ENCODE results near the gene DDX42. TPM values are rescaled to one million over a fixed set of nuclear protein-coding genes. Genes with fewer than 3 reads are reported as not detected.

The DDX42 gene
- total RNA-seq, 2 donors from 2014 or later, result 92.9 to 157 TPM

DNA sequence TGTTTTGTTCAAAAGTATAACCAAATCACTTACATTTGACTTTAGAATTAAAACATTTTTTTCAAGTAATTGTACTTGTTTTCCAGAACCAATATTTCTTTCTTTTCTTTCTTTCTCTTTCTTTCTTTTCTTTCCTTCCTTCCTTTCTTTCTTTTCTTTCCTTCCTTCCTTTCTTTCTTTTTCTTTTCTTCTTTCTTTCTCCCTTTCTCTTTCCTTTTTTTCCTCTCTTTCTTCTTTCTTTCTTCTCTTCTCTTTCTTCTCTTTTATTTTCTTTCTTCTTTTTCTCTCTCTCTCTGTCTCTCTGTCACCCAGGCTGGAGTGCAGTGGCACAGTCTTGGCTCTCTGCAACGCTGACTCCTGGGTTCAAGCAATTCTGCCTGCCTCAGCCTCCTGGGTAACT is 26.8 kb downstream of the DDX42 start:
- DNase-seq (ENCODE audit: low spot score), result no peak
- no peak for ATAC-seq (ENCODE audit: insufficient number of reproducible peaks, low FRiP score, low read depth)
- Histone ChIP-seq H3K36me3 (peaks cover 68% of the 10 kb centered on the region), H3K27me3 (replicated peaks; ENCODE audit: insufficient read depth) (no peaks in the 10 kb centered on the region), H3K4me3 (no peak overlapping the region), H3K27ac (no peak overlapping the region), H3K9me3 (no peaks in the 10 kb centered on the region), H3K4me1 (ENCODE audit: control insufficient read depth in 1 of 2, low read depth in 2 of 2) (no peaks in the 10 kb centered on the region)
- no peak for TF ChIP-seq CTCF (IDR thresholded peaks at IDR 0.05)

GRCh38 chr17:63804328-63804727 is 30.4 kb downstream of the DDX42 start:
- Histone ChIP-seq H3K27me3 (replicated peaks; ENCODE audit: insufficient read depth) (no peaks in the 10 kb centered on the region), H3K36me3 (peaks cover 66% of the 10 kb centered on the region), H3K4me3 (no peak overlapping the region), H3K9me3 (no peaks in the 10 kb centered on the region), H3K27ac (no peak overlapping the region), H3K4me1 (ENCODE audit: control insufficient read depth in 1 of 2, low read depth in 2 of 2) (no peaks in the 10 kb centered on the region)
- DNase-seq (ENCODE audit: low spot score), result no peak
- no peak for TF ChIP-seq CTCF (IDR thresholded peaks at IDR 0.05)
- ATAC-seq (ENCODE audit: insufficient number of reproducible peaks, low FRiP score, low read depth), result no peak

- DNase-seq (ENCODE audit: low spot score) (no peak), ATAC-seq (ENCODE audit: insufficient number of reproducible peaks, low FRiP score, low read depth) (no peak)
- Histone ChIP-seq H3K27me3 (replicated peaks; ENCODE audit: insufficient read depth) (no peaks in the 10 kb centered on the region), H3K4me3 (no peak overlapping the region), H3K4me1 (ENCODE audit: control insufficient read depth in 1 of 2, low read depth in 2 of 2) (no peaks in the 10 kb centered on the region), H3K9me3 (no peaks in the 10 kb centered on the region), H3K36me3 (peaks cover 69% of the 10 kb centered on the region), H3K27ac (no peak overlapping the region)
- TF ChIP-seq CTCF (IDR thresholded peaks at IDR 0.05), result no peak
Observed at GRCh38 chr17:63805591-63805990, 31.6 kb downstream of the DDX42 start.

GRCh38 chr17:63809970-63810369 is 36.0 kb downstream of the DDX42 start:
- no peaks in the 10 kb centered on the region for H3K4me1 ChIP-seq (ENCODE audit: control insufficient read depth in 1 of 2, low read depth in 2 of 2)
- H3K27ac ChIP-seq, result no peak overlapping the region
- no peak overlapping the region for H3K4me3 ChIP-seq
- no peaks in the 10 kb centered on the region for H3K27me3 ChIP-seq (replicated peaks; ENCODE audit: insufficient read depth)
- TF ChIP-seq CTCF (IDR thresholded peaks at IDR 0.05), result no peak
- peaks cover 87% of the 10 kb centered on the region for H3K36me3 ChIP-seq
- H3K9me3 ChIP-seq, result no peaks in the 10 kb centered on the region
- no peak for DNase-seq (ENCODE audit: low spot score)
- no peak for ATAC-seq (ENCODE audit: insufficient number of reproducible peaks, low FRiP score, low read depth)

- ATAC-seq (ENCODE audit: insufficient number of reproducible peaks, low FRiP score, low read depth), result no peak
- no peak for TF ChIP-seq CTCF (IDR thresholded peaks at IDR 0.05)
- H3K27ac ChIP-seq, result no peak overlapping the region
- H3K27me3 ChIP-seq (replicated peaks; ENCODE audit: insufficient read depth), result no peaks in the 10 kb centered on the region
- no peak overlapping the region for H3K4me3 ChIP-seq
- H3K9me3 ChIP-seq, result no peaks in the 10 kb centered on the region
- H3K4me1 ChIP-seq (ENCODE audit: control insufficient read depth in 1 of 2, low read depth in 2 of 2), result no peaks in the 10 kb centered on the region
- H3K36me3 ChIP-seq, result peaks cover 96% of the 10 kb centered on the region
- no peak for DNase-seq (ENCODE audit: low spot score)
Observed at GRCh38 chr17:63816123-63816522, 42.2 kb downstream of the DDX42 start.
